D341Med (cell line): ENCODE results near the gene CTNNA3.

ENCODE experiments used
- DNase-seq: peaks from one replicate; pipeline ENCODE4 v3.0.0; 2012; ENCODE audit warnings: low spot score

CTNNA3 gene

GRCh38 chr10:66095610-66096009 is 1600.4 kb downstream of the CTNNA3 start:
- no peak for DNase-seq

GRCh38 chr10:66085906-66086305 is 1610.1 kb downstream of the CTNNA3 start:
- no peak for DNase-seq

- no peak for DNase-seq
Measured at GRCh38 chr10:66071907-66072306, 1624.1 kb downstream of the CTNNA3 start.

GRCh38 chr10:66058594-66058993 is 1637.4 kb downstream of the CTNNA3 start:
- DNase-seq, result no peak

- no peak for DNase-seq
Measured at GRCh38 chr10:66049335-66049734, 1646.7 kb downstream of the CTNNA3 start.

GRCh38 chr10:66045859-66046258 is 1650.1 kb downstream of the CTNNA3 start:
- no peak for DNase-seq

GRCh38 chr10:66041771-66042170 is 1654.2 kb downstream of the CTNNA3 start:
- DNase-seq, result no peak

GRCh38 chr10:66038623-66039022 is 1657.4 kb downstream of the CTNNA3 start:
- no peak for DNase-seq

GRCh38 chr10:66026321-66026720 is 1669.7 kb downstream of the CTNNA3 start:
- no peak for DNase-seq

GRCh38 chr10:66025186-66025585 is 1670.8 kb downstream of the CTNNA3 start:
- no peak for DNase-seq

- no peak for DNase-seq
Measured at GRCh38 chr10:66021423-66021822, 1674.6 kb downstream of the CTNNA3 start.

GRCh38 chr10:66008221-66008620 is 1687.8 kb downstream of the CTNNA3 start:
- DNase-seq, result no peak

- DNase-seq, result no peak
Measured at GRCh38 chr10:66006411-66006810, 1689.6 kb downstream of the CTNNA3 start.

GRCh38 chr10:65993451-65993850 is 1702.5 kb downstream of the CTNNA3 start:
- no peak for DNase-seq

GRCh38 chr10:65968871-65969270 is 1727.1 kb downstream of the CTNNA3 start:
- DNase-seq, result no peak

- DNase-seq, result no peak
Measured at GRCh38 chr10:65968437-65968836, 1727.6 kb downstream of the CTNNA3 start.

- DNase-seq, result no peak
Measured at GRCh38 chr10:65964205-65964604, 1731.8 kb downstream of the CTNNA3 start.

- no peak for DNase-seq
Measured at GRCh38 chr10:65952086-65952485, 1743.9 kb downstream of the CTNNA3 start.

GRCh38 chr10:65950075-65950474 is 1745.9 kb downstream of the CTNNA3 start:
- DNase-seq, result no peak

GRCh38 chr10:65949526-65949925 is 1746.5 kb downstream of the CTNNA3 start:
- DNase-seq, result no peak

GRCh38 chr10:65945061-65945460 is 1750.9 kb downstream of the CTNNA3 start:
- DNase-seq, result no peak

- DNase-seq, result no peak
Measured at GRCh38 chr10:65943451-65943850, 1752.5 kb downstream of the CTNNA3 start.

GRCh38 chr10:65940816-65941662 is 1755.0 kb downstream of the CTNNA3 start:
- no peak for DNase-seq

- DNase-seq, result no peak
Measured at GRCh38 chr10:65940105-65940504, 1755.9 kb downstream of the CTNNA3 start.
